ENCODE results near the gene CCDC90B. TPM values are rescaled to one million over a fixed set of nuclear protein-coding genes. Genes with fewer than 3 reads are reported as not detected.

Gene CCDC90B
- total and polyA plus RNA-seq, 2 donors from 2014 or later, result 31.6 to 38.7 TPM

DNA sequence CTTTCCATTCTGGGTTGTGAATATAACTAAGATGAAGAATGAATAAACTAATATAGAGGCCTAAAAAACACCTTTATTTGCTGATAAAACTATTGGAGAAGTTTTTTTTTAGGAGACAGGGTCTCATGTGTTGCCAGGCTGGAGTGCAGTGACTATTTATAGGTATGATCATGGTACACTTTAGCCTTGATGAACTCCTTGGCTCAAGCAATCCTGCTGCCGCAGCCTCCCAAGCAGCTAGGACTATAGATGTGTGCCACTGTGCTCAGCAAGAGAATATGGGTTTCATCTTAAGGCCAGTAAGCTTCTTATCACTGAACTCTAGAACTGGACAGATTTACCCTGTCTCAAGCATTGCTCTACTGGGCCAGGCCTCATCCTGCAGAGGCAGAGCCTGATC lies 26.6 kb downstream of the CCDC90B start:
- no peak for DNase-seq
- no peaks in the 10 kb centered on the region for H3K27me3 ChIP-seq (ENCODE audit: control insufficient read depth, insufficient read depth, low read length)
- FAIRE-seq, result no peak
- H3K36me3 ChIP-seq (ENCODE audit: control insufficient read depth in 2 of 3, insufficient read depth in 3 of 3, low read length in 3 of 3), result peaks cover 0 to 18% (median 16%) of the 10 kb centered on the region in 3 donors
- TF ChIP-seq, protein P1, sequence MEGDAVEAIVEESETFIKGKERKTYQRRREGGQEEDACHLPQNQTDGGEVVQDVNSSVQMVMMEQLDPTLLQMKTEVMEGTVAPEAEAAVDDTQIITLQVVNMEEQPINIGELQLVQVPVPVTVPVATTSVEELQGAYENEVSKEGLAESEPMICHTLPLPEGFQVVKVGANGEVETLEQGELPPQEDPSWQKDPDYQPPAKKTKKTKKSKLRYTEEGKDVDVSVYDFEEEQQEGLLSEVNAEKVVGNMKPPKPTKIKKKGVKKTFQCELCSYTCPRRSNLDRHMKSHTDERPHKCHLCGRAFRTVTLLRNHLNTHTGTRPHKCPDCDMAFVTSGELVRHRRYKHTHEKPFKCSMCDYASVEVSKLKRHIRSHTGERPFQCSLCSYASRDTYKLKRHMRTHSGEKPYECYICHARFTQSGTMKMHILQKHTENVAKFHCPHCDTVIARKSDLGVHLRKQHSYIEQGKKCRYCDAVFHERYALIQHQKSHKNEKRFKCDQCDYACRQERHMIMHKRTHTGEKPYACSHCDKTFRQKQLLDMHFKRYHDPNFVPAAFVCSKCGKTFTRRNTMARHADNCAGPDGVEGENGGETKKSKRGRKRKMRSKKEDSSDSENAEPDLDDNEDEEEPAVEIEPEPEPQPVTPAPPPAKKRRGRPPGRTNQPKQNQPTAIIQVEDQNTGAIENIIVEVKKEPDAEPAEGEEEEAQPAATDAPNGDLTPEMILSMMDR (IDR thresholded peaks at IDR 0.05; ENCODE audit: borderline replicate concordance, extremely low read depth, insufficient read depth), result no peak
- no peak overlapping the region for H3K9ac ChIP-seq (ENCODE audit: low read length in 3 of 3)
- intact Hi-C loops (cut with DNase I), result no loop called here
- H3K4me1 ChIP-seq (ENCODE audit: control insufficient read depth in 2 of 3, insufficient read depth in 2 of 3, low read depth in 1 of 3, low read length in 3 of 3), result no peaks in the 10 kb centered on the region
- no peak overlapping the region for H3K27ac ChIP-seq (ENCODE audit: low read depth in 2 of 2, low read length in 2 of 2)
- H3K4me3 ChIP-seq (ENCODE audit: low read length in 3 of 3), result no peak overlapping the region
- H3K9me3 ChIP-seq (ENCODE audit: control insufficient read depth in 2 of 3, insufficient read depth in 1 of 3, low read length in 3 of 3), result no peaks in the 10 kb centered on the region

DNA sequence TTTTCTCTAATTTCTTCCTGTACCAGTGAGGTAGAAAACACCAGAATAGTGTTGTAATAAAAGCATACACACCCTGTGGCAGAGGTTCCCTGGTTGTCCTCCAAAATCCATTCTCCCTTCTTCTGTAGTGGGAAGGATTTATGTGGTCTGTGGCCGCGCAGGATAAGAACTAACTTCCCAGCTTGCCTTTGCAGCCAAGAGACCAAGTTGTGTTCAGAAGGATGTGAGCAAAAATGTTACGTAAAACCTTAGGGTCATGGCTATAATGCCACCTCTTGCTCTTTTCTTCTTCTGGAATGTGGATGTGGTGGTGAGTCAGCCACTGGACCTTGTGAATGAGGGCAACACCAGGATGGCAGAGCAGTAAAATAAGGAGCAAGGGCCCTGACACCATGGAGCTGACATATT lies 28.4 kb downstream of the CCDC90B start:
- FAIRE-seq (no peak), DNase-seq (no peak)
- no peak overlapping the region for H3K4me3 ChIP-seq (ENCODE audit: low read length in 3 of 3)
- no peaks in the 10 kb centered on the region for H3K9me3 ChIP-seq (ENCODE audit: control insufficient read depth in 2 of 3, insufficient read depth in 1 of 3, low read length in 3 of 3)
- peaks cover 0 to 13% (median 9%) of the 10 kb centered on the region in 3 donors for H3K36me3 ChIP-seq (ENCODE audit: control insufficient read depth in 2 of 3, insufficient read depth in 3 of 3, low read length in 3 of 3)
- TF ChIP-seq, protein P1 (IDR thresholded peaks at IDR 0.05; ENCODE audit: borderline replicate concordance, extremely low read depth, insufficient read depth), result no peak
- no peaks in the 10 kb centered on the region for H3K27me3 ChIP-seq (ENCODE audit: control insufficient read depth, insufficient read depth, low read length)
- H3K9ac ChIP-seq (ENCODE audit: low read length in 3 of 3), result no peak overlapping the region
- H3K27ac ChIP-seq (ENCODE audit: low read depth in 2 of 2, low read length in 2 of 2), result no peak overlapping the region
- no peaks in the 10 kb centered on the region for H3K4me1 ChIP-seq (ENCODE audit: control insufficient read depth in 2 of 3, insufficient read depth in 2 of 3, low read depth in 1 of 3, low read length in 3 of 3)
- intact Hi-C loops (cut with DNase I), result no loop called here

GRCh38 chr11:83256602-83257340 lies 29.4 kb downstream of the CCDC90B start:
- Histone ChIP-seq H3K27me3 (ENCODE audit: control insufficient read depth, insufficient read depth, low read length) (no peaks in the 10 kb centered on the region), H3K9ac (ENCODE audit: low read length in 3 of 3) (no peak overlapping the region), H3K36me3 (ENCODE audit: control insufficient read depth in 2 of 3, insufficient read depth in 3 of 3, low read length in 3 of 3) (peaks cover 0 to 13% (median 9%) of the 10 kb centered on the region in 3 donors), H3K4me1 (ENCODE audit: control insufficient read depth in 2 of 3, insufficient read depth in 2 of 3, low read depth in 1 of 3, low read length in 3 of 3) (no peaks in the 10 kb centered on the region), H3K27ac (ENCODE audit: low read depth in 2 of 2, low read length in 2 of 2) (no peak overlapping the region), H3K4me3 (ENCODE audit: low read length in 3 of 3) (no peak overlapping the region), H3K9me3 (ENCODE audit: control insufficient read depth in 2 of 3, insufficient read depth in 1 of 3, low read length in 3 of 3) (no peaks in the 10 kb centered on the region)
- intact Hi-C loops (cut with DNase I), result no loop called here
- FAIRE-seq, result no peak
- TF ChIP-seq, protein P1 (IDR thresholded peaks at IDR 0.05; ENCODE audit: borderline replicate concordance, extremely low read depth, insufficient read depth), result no peak
- DNase-seq, result no peak
